ENCODE measurements around the gene FXYD1.

- no peak for TF ChIP-seq POLR2A (IDR thresholded peaks at IDR 0.05)
- TF ChIP-seq CTCF (IDR thresholded peaks at IDR 0.05) = no peak
These were observed 15.7 kb upstream of the FXYD1 start for GRCh38 chr19:35122687-35123551.

Data from uterus (tissue), 2 donors.